Stomach smooth muscle (tissue), 2 donors: ENCODE results near the gene DNASE1L1.

Experiments
- H3K27ac ChIP-seq: one replicate; pipeline ENCODE4 v1.7.0; 2013; ENCODE audit warnings: mild to moderate bottlenecking, low read length, inconsistent platforms
- H3K27me3 ChIP-seq, 2 donors: one replicate each; pipeline ENCODE4 v1.7.0; 2013; ENCODE audit warnings: low read length in 2 of 2; ENCODE audit not compliant: insufficient read depth in 2 of 2, control insufficient read depth in 1 of 2
- H3K36me3 ChIP-seq, 2 donors: one replicate each; pipeline ENCODE4 v1.7.0; 2013; ENCODE audit warnings: low read length in 2 of 2; ENCODE audit not compliant: control insufficient read depth in 2 of 2, insufficient read depth in 2 of 2
- H3K4me1 ChIP-seq: one replicate; pipeline ENCODE4 v1.7.0; 2013; ENCODE audit warnings: low read length; ENCODE audit not compliant: control insufficient read depth, insufficient read depth
- H3K4me3 ChIP-seq, 2 donors: one replicate each; pipeline ENCODE4 v1.7.0; 2013; ENCODE audit warnings: low read length in 2 of 2
- H3K9ac ChIP-seq, 2 donors: one replicate each; pipeline ENCODE4 v1.7.0; 2013; ENCODE audit warnings: low read length in 2 of 2, mild to moderate bottlenecking in 1 of 2
- H3K9me3 ChIP-seq, 2 donors: one replicate each; pipeline ENCODE4 v1.7.0; 2013; ENCODE audit warnings: low read length in 2 of 2; ENCODE audit not compliant: control insufficient read depth in 2 of 2
- donor health status: healthy.
- donor health status: Pancreatic carcinoma.

DNASE1L1 gene

DNA sequence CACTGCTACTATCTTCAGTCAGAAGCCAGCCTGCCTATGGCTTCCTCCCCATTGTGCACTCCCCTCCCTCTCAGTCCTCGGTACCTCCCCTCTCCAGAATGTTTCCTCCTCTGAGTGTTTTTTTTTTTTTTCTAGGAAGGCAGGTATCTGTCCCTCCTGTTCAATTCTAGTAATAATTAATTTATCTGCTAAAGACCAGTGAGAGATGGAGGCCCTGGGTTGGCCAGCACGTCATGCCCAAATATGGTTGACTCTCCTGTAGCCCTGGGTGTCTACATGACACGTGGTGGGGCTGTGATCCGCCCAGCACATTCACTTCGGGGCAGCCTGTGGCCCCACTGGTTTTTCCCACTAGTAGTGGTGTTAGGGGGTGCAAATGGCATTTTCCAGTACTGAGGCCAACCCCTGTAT is 36.4 kb downstream of the DNASE1L1 start:
- Histone ChIP-seq H3K27ac (peak overlapping the region; percentile 99), H3K4me3 (peak overlapping the region; percentile 88 to 89), H3K36me3 (peaks cover 6 to 24% of the 10 kb centered on the region in 2 donors), H3K4me1 (peaks cover 31% of the 10 kb centered on the region), H3K9me3 (no peaks in the 10 kb centered on the region), H3K27me3 (peaks cover 0 to 10% of the 10 kb centered on the region in 2 donors), H3K9ac (peak overlapping the region; percentile 99)

DNA sequence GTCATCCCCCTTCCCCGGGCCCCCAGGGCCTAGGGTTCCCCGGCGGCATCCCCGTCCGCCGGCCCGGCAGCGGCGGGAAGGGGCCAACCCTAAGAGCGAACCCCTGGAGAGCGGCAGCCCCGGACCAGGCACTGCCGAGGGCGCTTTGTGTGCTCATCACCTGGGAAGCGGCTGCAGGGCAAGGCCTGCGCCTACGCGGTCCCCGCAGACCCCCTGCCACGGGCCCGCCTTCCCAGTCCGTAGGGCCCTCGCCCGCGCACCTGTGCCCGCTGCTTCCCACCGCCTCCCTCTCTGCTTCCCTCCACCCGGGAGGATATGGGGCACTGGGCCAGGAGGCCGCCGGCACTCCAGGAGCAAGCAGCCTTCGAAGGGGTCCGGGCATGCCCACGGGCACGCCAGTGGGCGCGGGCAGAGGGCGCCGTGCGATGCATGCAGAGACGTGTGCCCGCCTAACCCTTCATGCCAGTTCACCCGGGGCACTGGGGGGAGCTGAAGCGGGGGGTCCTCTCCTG is 37.2 kb downstream of the DNASE1L1 start:
- H3K27me3 ChIP-seq = peaks cover 0 to 8% of the 10 kb centered on the region in 2 donors
- peak overlapping the region; percentile 99 for H3K9ac ChIP-seq
- no peaks in the 10 kb centered on the region for H3K9me3 ChIP-seq
- H3K27ac ChIP-seq = peak overlapping the region; percentile 99
- peaks cover 12 to 32% of the 10 kb centered on the region in 2 donors for H3K36me3 ChIP-seq
- peak overlapping the region; percentile 88 to 89 for H3K4me3 ChIP-seq
- peaks cover 33% of the 10 kb centered on the region for H3K4me1 ChIP-seq

DNA sequence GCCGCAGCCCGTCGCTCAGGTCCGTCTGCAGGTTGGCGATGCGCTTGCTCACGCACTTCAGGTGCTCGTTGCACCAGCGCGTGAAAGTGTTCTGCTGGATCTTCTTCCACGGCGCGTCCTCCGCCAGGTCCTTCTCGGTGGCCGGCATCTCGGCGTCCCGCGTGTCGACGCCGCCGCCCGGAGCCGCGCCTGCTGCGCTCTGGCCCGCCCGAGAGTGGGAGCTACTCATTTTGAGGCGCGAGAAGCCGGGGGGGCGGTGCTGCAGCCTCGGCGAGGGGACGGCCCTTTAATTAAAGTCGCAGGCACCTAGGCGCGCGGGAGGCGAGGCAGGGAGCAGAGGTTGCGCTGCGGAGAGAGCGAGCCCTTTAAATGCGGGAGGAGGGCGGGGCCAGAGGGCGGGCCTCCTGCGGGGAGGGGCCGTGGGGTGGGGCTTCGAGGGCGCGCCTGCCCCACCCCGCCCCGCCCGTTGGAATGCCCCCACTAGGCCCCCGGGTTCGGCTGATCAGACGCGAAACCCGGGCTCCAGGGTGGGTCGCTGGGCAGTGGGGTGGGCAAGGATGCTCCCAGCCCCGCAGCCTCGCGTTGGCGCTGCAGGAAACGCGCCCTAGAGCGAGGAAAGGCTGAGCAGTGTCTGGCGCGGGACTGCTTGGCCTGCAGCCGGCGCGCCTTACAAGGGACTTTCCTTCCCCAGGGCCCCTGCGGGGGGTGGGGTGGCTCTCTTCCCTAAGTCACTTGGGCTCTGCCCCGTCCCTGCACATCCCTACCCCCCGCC is 37.9 kb downstream of the DNASE1L1 start:
- no peaks in the 10 kb centered on the region for H3K9me3 ChIP-seq
- H3K36me3 ChIP-seq = peaks cover 16 to 37% of the 10 kb centered on the region in 2 donors
- H3K27ac ChIP-seq = peak overlapping the region; percentile 99
- peaks cover 0 to 4% of the 10 kb centered on the region in 2 donors for H3K27me3 ChIP-seq
- H3K4me1 ChIP-seq = peaks cover 35% of the 10 kb centered on the region
- peak overlapping the region; percentile 76 to 99 for H3K9ac ChIP-seq
- peak overlapping the region; percentile 88 to 89 for H3K4me3 ChIP-seq

DNA sequence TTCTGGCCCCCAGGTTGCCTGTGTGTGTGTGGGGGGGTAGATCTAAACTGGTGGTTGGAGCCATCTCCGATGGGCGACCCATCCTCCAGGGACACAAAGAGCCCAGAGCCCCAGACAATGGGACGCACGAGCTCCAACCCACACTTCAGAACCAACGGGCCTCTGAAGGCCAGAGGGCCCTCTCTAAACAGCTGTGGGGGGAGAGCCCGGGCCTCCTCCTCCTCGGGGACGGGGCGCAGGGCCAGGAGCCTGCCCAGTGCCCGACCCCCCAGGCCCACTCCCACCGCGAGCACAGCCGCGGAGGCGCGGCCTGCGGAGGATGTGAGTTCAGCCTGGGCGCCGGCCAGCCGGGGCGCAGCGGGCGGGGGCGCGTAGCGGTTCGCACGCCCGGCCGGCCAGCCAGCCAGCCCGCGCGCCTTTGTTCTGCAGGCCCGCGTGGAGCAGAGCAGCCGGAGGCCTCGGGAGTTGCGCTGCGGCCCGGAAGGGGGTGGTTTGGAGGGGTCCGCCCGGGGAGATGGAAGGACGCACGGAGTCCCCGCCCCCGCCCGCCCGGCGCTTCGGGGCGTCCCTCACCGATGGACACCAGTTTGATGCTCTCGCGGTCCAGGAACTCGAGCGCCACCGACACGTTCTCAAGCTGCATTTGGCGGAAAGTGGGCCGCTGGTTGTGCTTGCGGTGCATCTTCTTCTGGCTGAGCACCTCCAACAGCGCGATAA is 38.6 kb downstream of the DNASE1L1 start:
- H3K4me3 ChIP-seq = peak overlapping the region; percentile 88 to 89
- H3K4me1 ChIP-seq = peaks cover 42% of the 10 kb centered on the region
- peak overlapping the region; percentile 69 to 90 for H3K9ac ChIP-seq
- H3K27me3 ChIP-seq = peaks cover 0 to 4% of the 10 kb centered on the region in 2 donors
- peaks cover 20 to 40% of the 10 kb centered on the region in 2 donors for H3K36me3 ChIP-seq
- no peaks in the 10 kb centered on the region for H3K9me3 ChIP-seq
- peak overlapping the region; percentile 99 for H3K27ac ChIP-seq

DNA sequence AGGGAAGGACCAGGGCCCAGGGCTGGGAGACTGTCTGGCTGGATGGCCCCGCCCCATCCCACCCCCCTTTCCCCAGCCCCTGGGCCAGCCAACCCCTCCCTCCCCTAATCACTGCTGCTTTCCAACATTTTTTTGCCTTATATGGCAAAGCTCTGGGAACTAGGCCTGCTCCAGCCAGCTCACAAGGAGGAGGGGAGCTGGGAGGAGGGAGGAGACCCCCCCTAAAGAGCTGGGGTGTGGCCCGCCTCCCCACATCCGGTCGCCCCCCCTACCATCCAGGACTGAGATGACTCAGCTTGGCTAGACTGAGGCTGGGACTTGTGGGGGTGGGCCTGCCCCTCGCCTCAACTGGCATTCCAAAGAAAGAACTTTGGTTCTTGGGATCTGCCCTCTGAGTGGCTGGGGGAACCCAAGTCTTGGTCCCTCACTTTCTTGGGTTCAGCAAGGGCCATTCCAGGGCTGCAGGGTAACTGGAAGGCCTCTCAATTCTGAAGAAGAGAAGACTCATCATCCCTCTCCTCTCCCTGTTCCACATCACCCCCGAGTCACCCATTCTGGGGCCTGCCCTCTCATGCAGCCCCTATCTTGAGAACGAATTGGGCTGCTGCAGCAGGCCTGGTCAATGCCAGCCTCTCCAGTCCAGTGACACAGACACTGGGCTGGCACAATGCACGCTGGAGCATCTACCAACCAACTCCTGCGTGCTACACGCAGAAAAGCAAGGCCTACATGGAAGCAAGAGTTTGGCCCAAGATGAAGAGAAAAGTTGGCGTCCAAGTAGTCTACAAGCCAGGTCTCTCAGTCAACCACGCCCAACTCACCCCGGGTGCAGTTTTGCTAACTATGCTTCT is 39.4 kb downstream of the DNASE1L1 start:
- Histone ChIP-seq H3K36me3 (peaks cover 21 to 44% of the 10 kb centered on the region in 2 donors), H3K9ac (peak overlapping the region; percentile 89 to 90), H3K9me3 (no peaks in the 10 kb centered on the region), H3K4me1 (peaks cover 44% of the 10 kb centered on the region), H3K4me3 (peak overlapping the region; percentile 88 to 89), H3K27ac (peak overlapping the region; percentile 99), H3K27me3 (peaks cover 0 to 4% of the 10 kb centered on the region in 2 donors)

DNA sequence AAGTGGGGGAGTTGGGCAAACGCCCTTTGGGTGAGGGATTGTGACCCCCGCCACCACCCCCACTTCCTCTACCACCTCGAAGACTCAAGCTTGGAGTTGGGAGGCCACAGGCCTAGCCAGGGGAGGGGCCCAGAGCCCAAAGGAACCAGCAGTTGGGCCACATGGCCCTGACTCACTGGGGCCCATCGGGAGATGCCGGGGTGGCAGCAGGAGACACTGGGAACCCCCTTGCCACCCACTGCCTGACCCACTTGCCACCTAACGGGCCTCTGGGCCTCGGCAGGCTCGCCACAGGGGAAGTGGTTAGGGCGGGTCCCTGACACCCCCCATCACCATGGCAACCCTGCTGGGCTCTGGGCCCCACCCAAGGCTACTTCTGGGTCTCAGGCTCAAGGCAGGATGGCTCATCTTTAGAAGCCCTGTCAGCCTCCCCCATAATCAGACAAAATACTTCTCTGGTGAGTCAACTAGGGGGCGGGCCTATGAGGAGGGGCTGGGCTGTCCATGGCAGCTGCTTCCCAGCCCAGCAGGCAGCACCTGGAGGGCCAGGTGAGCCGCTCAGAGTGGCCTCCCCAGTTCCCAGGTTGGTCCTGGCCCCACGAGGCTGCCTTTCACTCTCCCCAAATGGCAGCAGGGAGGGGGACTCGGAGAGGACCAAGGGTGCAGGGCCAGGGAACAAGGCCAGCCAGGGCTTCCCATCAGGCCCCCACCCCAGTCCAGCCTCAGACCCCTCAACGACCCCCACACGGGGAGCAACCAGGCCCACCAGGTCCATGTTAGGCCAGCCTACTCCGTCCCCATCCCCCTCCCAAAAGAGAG is 40.2 kb downstream of the DNASE1L1 start:
- H3K9me3 ChIP-seq = no peaks in the 10 kb centered on the region
- peak overlapping the region; percentile 99 for H3K27ac ChIP-seq
- H3K36me3 ChIP-seq = peaks cover 28 to 49% of the 10 kb centered on the region in 2 donors
- peak overlapping the region; percentile 89 to 90 for H3K9ac ChIP-seq
- H3K27me3 ChIP-seq = peaks cover 0 to 5% of the 10 kb centered on the region in 2 donors
- peaks cover 49% of the 10 kb centered on the region for H3K4me1 ChIP-seq
- peak overlapping the region; percentile 62 to 69 for H3K4me3 ChIP-seq

DNA sequence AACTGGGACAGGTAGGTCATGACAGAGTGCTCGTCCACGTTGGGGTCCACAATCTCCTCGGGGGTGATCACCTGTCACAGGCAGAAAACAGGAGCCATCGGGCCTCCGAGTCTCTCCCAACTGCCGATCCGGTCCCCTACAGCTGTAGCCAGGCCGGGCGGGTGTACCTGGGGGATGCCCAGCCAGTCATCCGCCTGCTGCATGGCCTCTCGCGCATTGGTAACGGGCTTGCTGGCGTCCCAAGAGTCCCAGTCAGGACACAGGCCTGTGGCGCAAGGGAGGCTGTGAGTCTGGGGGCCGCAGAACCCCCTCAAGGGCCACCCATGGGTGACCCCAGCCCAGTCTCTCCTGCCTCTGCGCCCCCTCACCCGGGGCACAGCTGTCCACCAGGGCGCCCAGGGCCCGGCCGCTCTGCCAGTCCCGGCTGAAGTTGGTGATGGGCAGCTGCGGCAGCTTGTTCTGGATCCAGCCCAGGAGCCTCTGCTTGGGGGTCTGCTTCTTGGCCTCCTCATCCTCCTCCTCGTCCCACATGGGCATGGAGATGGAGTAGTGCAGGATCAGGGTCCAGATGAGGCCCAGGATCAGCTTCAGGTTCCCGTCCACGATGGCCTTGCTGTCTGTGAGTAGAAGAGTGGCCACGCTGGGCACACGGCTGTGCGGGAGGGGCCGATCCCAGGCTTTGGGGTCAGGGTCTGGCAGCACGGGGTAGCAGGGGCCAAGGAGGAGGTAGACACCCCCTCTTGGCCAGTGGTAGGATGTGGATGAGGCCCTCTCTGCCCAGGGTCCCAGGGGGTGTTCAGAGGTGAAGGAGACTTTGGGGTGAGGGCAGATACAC is 41.4 kb downstream of the DNASE1L1 start:
- Histone ChIP-seq H3K36me3 (peaks cover 36 to 48% of the 10 kb centered on the region in 2 donors), H3K4me1 (peaks cover 49% of the 10 kb centered on the region), H3K27me3 (peaks cover 0 to 3% of the 10 kb centered on the region in 2 donors), H3K27ac (peak overlapping the region; percentile 99), H3K4me3 (peak overlapping the region; percentile 62 to 69), H3K9ac (peak overlapping the region; percentile 89 to 90), H3K9me3 (no peaks in the 10 kb centered on the region)

DNA sequence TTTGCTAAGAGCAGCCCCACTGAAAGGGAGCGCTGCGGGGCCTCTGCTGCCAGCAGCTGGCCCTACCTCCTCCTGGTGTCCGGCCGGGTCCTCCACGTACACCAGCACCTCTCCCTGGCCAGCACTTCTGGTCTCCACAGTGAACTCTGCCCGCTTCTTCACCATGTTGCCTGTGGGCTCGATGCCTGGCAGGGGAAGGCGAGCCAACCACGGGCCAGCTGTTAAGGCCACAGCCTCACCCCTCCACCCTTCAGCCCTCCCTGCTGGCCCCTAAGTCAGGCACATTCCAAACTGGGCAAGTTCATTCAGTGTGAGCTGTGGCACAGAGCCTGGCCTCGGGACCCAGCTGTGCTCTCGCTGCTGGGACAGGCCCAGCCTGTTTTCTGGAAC is 42.4 kb downstream of the DNASE1L1 start:
- H3K9ac ChIP-seq = peak overlapping the region; percentile 89 to 90
- peaks cover 44 to 50% of the 10 kb centered on the region in 2 donors for H3K36me3 ChIP-seq

More for the DNA sequence above, 42.4 kb downstream of the DNASE1L1 start:
- Histone ChIP-seq H3K27ac (peak overlapping the region; percentile 99), H3K4me3 (peak overlapping the region in 1 of 2 donors; percentile 69), H3K27me3 (peaks cover 0 to 3% of the 10 kb centered on the region in 2 donors), H3K9me3 (no peaks in the 10 kb centered on the region), H3K4me1 (peaks cover 57% of the 10 kb centered on the region)
